CD14-positive monocyte (primary cell): ENCODE data around the gene SNX8. TPM values are rescaled to one million over a fixed set of nuclear protein-coding genes. Genes with fewer than 3 reads are reported as not detected.
A peak's percentile ranks its signal among the peaks of the same experiment; 100 is the strongest.

ENCODE experiments used
- DNase-seq, 3 donors: peaks; one replicate each; pipeline ENCODE4 v3.0.0-alpha.2; 2011 to 2022
- H2AFZ ChIP-seq: 2 replicates; pipeline ENCODE4 v1.6.0; 2012; ENCODE audit warnings: mild to moderate bottlenecking, low read depth, low read length, inconsistent platforms; ENCODE audit not compliant: insufficient read depth, poor library complexity, severe bottlenecking
- H3K27ac ChIP-seq, 2 donors: 1 replicate in 1 of 2; 2 replicates in 1 of 2; pipeline ENCODE4 v1.5.1; 2012 to 2013; ENCODE audit warnings: low read length in 2 of 2, control low read depth in 1 of 2, inconsistent platforms in 1 of 2, low read depth in 1 of 2, mild to moderate bottlenecking in 1 of 2
- H3K27me3 ChIP-seq, 2 donors: one replicate each; pipeline versions ENCODE4 v1.6.0 to v1.6.1; 2011 to 2013; ENCODE audit warnings: low read length in 2 of 2; ENCODE audit not compliant: control insufficient read depth in 2 of 2, insufficient read depth in 2 of 2
- H3K36me3 ChIP-seq, 2 donors: replicated peaks in 1 of 2; 1 replicate in 1 of 2; 2 replicates in 1 of 2; pipeline versions ENCODE4 v1.5.1 to v1.6.1; 2012 to 2013; ENCODE audit warnings: low read length in 2 of 2, control low read depth in 1 of 2, inconsistent platforms in 1 of 2, mild to moderate bottlenecking in 1 of 2; ENCODE audit not compliant: insufficient read depth in 2 of 2, control insufficient read depth in 1 of 2
- H3K4me1 ChIP-seq, 2 donors: 1 replicate in 1 of 2; 2 replicates in 1 of 2; pipeline versions ENCODE4 v1.5.1 to v1.6.1; 2012 to 2013; ENCODE audit warnings: low read length in 2 of 2, control low read depth in 1 of 2, inconsistent platforms in 1 of 2, mild to moderate bottlenecking in 1 of 2, moderate library complexity in 1 of 2; ENCODE audit not compliant: insufficient read depth in 2 of 2, control insufficient read depth in 1 of 2
- H3K4me2 ChIP-seq: replicated peaks from 2 replicates; pipeline ENCODE3; 2012; ENCODE audit warnings: low read length, moderate library complexity, mild to moderate bottlenecking; ENCODE audit not compliant: poor library complexity, severe bottlenecking; ENCODE audit errors: extremely low read depth
- H3K4me3 ChIP-seq, 3 experiments: fragments of 200-600 bp in 1 of 3; sonication (generic) in 1 of 3; replicated peaks in 1 of 3; 1 replicate in 2 of 3; 2 replicates in 1 of 3; pipeline ENCODE4 v1.5.1; 2011 to 2013; ENCODE audit warnings: low read length in 3 of 3, mild to moderate bottlenecking in 3 of 3, control low read depth in 2 of 3, low read depth in 2 of 3, inconsistent platforms in 1 of 3, moderate library complexity in 1 of 3
- H3K79me2 ChIP-seq: 2 replicates; pipeline ENCODE4 v1.6.0; 2012; ENCODE audit warnings: mild to moderate bottlenecking, control low read depth, inconsistent platforms, low read length, moderate library complexity; ENCODE audit not compliant: insufficient read depth
- H3K9ac ChIP-seq: 2 replicates; pipeline ENCODE4 v1.6.0; 2017; ENCODE audit warnings: low read length, mild to moderate bottlenecking; ENCODE audit not compliant: insufficient read depth, poor library complexity, severe bottlenecking
- H3K9me3 ChIP-seq, 2 donors: replicated peaks in 1 of 2; 1 replicate in 1 of 2; 2 replicates in 1 of 2; pipeline versions ENCODE4 v1.5.1 to v1.6.1; 2012 to 2013; ENCODE audit warnings: low read length in 2 of 2, control low read depth in 1 of 2; ENCODE audit not compliant: control insufficient read depth in 1 of 2, insufficient read depth in 1 of 2
- H4K20me1 ChIP-seq: 2 replicates; pipeline ENCODE4 v1.6.0; 2012; ENCODE audit warnings: mild to moderate bottlenecking, low read length, control low read depth, moderate library complexity; ENCODE audit not compliant: insufficient read depth
- H3K27ac Mint-ChIP-seq, 7 donors: one replicate each; pipeline ENCODE4 v1.8.0; 2020; ENCODE audit warnings: mild to moderate bottlenecking in 7 of 7, mixed read lengths in 7 of 7, moderate library complexity in 6 of 7, inconsistent platforms in 2 of 7
- H3K27me3 Mint-ChIP-seq, 3 donors: one replicate each; pipeline ENCODE4 v1.8.0; 2021 to 2022; ENCODE audit warnings: low read depth in 3 of 3, mild to moderate bottlenecking in 3 of 3, mixed read lengths in 3 of 3, moderate library complexity in 3 of 3, inconsistent platforms in 1 of 3
- H3K36me3 Mint-ChIP-seq, 2 donors: one replicate each; pipeline ENCODE4 v1.8.0; 2020; ENCODE audit warnings: mixed read lengths in 2 of 2, inconsistent platforms in 1 of 2, mild to moderate bottlenecking in 1 of 2
- H3K4me1 Mint-ChIP-seq: one replicate; pipeline ENCODE4 v1.8.0; 2020; ENCODE audit warnings: mild to moderate bottlenecking, mixed read lengths
- H3K4me3 Mint-ChIP-seq, 2 donors: one replicate each; pipeline ENCODE4 v1.8.0; 2020; ENCODE audit warnings: mild to moderate bottlenecking in 2 of 2, mixed read lengths in 2 of 2, moderate library complexity in 1 of 2
- H3K9me3 Mint-ChIP-seq, 7 donors: one replicate each; pipeline ENCODE4 v1.8.0; 2020 to 2022; ENCODE audit warnings: mixed read lengths in 7 of 7, mild to moderate bottlenecking in 6 of 7, moderate library complexity in 6 of 7, inconsistent platforms in 2 of 7
- WGBS: methylation state at CpG from one replicate; pipeline ENCODE4 v1.1.5; 2013; ENCODE audit warnings: missing lambda C conversion rate; ENCODE audit not compliant: insufficient coverage; 5-methylcytosine and 5-hydroxymethylcytosine counted together
- intact Hi-C, 2 donors: fragments of 100-400 bp; cut with micrococcal nuclease; formaldehyde crosslinking; loops; one replicate each; pipeline versions ENCODE4 v1.15.0 to v1.15.1; 2023
- polyA plus RNA-seq, 3 donors: library from polyadenylated mRNA; depleted of rRNA in 1 of 3; unstranded in 2 of 3; stranded (reverse) in 1 of 3; fragments of 300-500 nt in 2 of 3; fragments of >200 nt in 1 of 3; fragmentation: Illumina TruSeq in 2 of 3; gene quantifications; 1 replicate in 2 of 3; 2 replicates in 1 of 3; pipeline ENCODE4 v1.2.3, GENCODE V29; 2012 to 2021
- TF ChIP-seq, protein P1 (sequence below): fragments of 200-600 bp; IDR thresholded peaks from one replicate; pipeline ENCODE4 v1.8.0; 2022; ENCODE audit warnings: antibody characterized with exemption, mild to moderate bottlenecking

Gene SNX8
- polyA plus RNA-seq, 3 donors = 15.4 to 43.7 (median 41.9) TPM

DNA sequence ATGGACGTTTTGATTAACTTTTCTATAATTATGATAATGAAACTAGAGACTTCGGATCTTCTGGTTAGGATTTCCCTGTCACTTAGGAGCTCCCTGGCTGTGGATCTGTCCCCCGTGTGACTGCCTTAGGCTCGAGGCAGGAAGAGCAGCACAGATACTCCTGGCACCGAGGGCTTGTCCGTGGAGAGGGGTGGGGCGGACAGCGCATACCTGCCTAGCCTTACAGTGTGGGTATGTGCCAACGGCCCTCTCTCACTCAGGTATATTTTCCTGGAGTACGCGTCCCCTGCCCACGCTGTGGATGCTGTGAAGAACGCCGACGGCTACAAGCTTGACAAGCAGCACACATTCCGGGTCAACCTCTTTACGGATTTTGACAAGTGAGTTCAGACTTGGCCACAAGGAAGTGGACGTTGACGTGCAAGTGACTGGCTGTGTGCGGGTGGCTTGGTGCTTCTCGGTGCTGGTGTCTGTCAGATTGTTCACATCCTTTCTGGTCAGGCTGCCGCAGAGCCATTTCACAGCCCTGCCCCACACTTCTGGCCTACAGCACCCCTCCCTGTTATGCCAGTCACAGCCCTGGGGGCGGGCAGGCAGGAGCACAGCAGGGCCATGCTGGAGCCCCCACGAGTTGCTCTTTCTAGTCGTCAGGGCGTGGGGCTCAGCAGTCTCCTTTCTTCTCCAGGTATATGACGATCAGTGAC lies 48.3 kb upstream of the SNX8 start:
- H3K27ac Mint-ChIP-seq = peak overlapping the region in 1 of 7 donors; percentile 46
- Histone ChIP-seq H3K36me3 (peaks cover 70 to 100% of the 10 kb centered on the region in 2 donors), H3K4me3 (no peak overlapping the region), H3K9me3 (no peaks in the 10 kb centered on the region), H3K4me1 (peaks cover 0 to 6% of the 10 kb centered on the region in 2 donors), H2AFZ (no peak overlapping the region), H3K27ac (no peak overlapping the region), H3K79me2 (peaks cover 52% of the 10 kb centered on the region), H4K20me1 (peaks cover 72% of the 10 kb centered on the region), H3K27me3 (no peaks in the 10 kb centered on the region), H3K4me2 (no peak overlapping the region), H3K9ac (no peak overlapping the region)
- TF ChIP-seq, protein P1, sequence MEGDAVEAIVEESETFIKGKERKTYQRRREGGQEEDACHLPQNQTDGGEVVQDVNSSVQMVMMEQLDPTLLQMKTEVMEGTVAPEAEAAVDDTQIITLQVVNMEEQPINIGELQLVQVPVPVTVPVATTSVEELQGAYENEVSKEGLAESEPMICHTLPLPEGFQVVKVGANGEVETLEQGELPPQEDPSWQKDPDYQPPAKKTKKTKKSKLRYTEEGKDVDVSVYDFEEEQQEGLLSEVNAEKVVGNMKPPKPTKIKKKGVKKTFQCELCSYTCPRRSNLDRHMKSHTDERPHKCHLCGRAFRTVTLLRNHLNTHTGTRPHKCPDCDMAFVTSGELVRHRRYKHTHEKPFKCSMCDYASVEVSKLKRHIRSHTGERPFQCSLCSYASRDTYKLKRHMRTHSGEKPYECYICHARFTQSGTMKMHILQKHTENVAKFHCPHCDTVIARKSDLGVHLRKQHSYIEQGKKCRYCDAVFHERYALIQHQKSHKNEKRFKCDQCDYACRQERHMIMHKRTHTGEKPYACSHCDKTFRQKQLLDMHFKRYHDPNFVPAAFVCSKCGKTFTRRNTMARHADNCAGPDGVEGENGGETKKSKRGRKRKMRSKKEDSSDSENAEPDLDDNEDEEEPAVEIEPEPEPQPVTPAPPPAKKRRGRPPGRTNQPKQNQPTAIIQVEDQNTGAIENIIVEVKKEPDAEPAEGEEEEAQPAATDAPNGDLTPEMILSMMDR = no peak
- WGBS = 95% methylated on average over 22 of the region's 27 CpGs
- H3K4me1 Mint-ChIP-seq = peaks cover 12% of the 10 kb centered on the region
- intact Hi-C loops = no loop called here
- no peak for DNase-seq
- peaks cover 75 to 86% of the 10 kb centered on the region in 2 donors for H3K36me3 Mint-ChIP-seq
- H3K9me3 Mint-ChIP-seq = no peaks in the 10 kb centered on the region
- H3K27me3 Mint-ChIP-seq = peaks cover 0 to 5% (median 0%) of the 10 kb centered on the region in 3 donors
- no peak overlapping the region for H3K4me3 Mint-ChIP-seq

DNA sequence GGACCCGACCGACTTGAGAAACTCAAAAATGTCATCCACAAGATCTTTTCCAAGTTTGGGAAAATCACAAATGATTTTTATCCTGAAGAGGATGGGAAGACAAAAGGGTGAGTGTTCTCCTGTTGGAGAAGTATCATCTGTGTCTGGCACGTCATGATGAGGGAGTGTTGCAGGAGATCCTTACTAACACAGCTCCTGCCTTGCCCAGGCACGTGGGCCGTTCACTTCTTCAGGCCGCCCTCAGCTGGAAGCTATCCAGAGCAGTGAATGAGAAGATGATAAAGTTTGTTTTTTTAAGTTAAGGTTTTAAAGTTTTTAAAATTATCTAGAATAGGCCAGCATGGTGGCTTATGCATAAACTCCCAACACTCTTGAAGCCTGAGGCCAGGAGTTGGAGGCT lies 46.6 kb upstream of the SNX8 start:
- Histone ChIP-seq H3K27me3 (no peaks in the 10 kb centered on the region), H3K79me2 (peaks cover 69% of the 10 kb centered on the region), H3K36me3 (peaks cover 54 to 84% of the 10 kb centered on the region in 2 donors), H3K4me1 (peaks cover 11 to 21% of the 10 kb centered on the region in 2 donors), H3K27ac (no peak overlapping the region), H3K4me2 (no peak overlapping the region), H3K4me3 (no peak overlapping the region), H4K20me1 (peaks cover 87% of the 10 kb centered on the region), H2AFZ (no peak overlapping the region), H3K9me3 (no peaks in the 10 kb centered on the region), H3K9ac (no peak overlapping the region)
- Mint-ChIP-seq H3K9me3 (no peaks in the 10 kb centered on the region), H3K36me3 (peaks cover 59 to 74% of the 10 kb centered on the region in 2 donors), H3K4me1 (peaks cover 27% of the 10 kb centered on the region), H3K27me3 (peaks cover 0 to 5% (median 0%) of the 10 kb centered on the region in 3 donors), H3K27ac (peak overlapping the region in 1 of 7 donors; percentile 63), H3K4me3 (no peak overlapping the region)
- intact Hi-C loops = no loop called here
- TF ChIP-seq, protein P1 = no peak
- DNase-seq = no peak
- WGBS = no CpG with 5 or more reads among the region's 6 CpGs
